GM12878 (cell line): ENCODE results near the gene CRTAP. TPM values are rescaled to one million over a fixed set of nuclear protein-coding genes. Genes with fewer than 3 reads are reported as not detected.

ENCODE experiments used
- ATAC-seq: fragments of 200-7000 bp; cut with Tn5 transposase; 3 replicates; pipeline ENCODE4 v1.9.1; 2020; ENCODE audit warnings: mild to moderate bottlenecking, moderate library complexity
- BruUV-seq: library from RNA; stranded (reverse); fragments of 400-500 nt; replicated peaks from 2 replicates; lab custom pipeline; 2021; lab: Mats Ljungman, UMichigan
- CTCF ChIA-PET: fragments of 300-600 bp; sonication (Branson Sonifier 250); formaldehyde crosslinking; extraction: SDS; loops from one replicate; lab custom pipeline; 2021; ENCODE audit warnings: inconsistent platforms; lab: Yijun Ruan, JAX
- POLR2A ChIA-PET: fragments of 350-600 bp; formaldehyde crosslinking; extraction: SDS; loops from one replicate; lab custom pipeline; 2021; ENCODE audit warnings: inconsistent platforms; lab: Charles Lee
- RAD21 ChIA-PET: fragments of 300-600 bp; sonication (Branson Sonifier 250); formaldehyde crosslinking; loops from one replicate; lab custom pipeline; 2023; ENCODE audit warnings: antibody characterized with exemption; ENCODE audit not compliant: unreplicated experiment; lab: Charles Lee
- SMC1A ChIA-PET: fragments of 300-600 bp; sonication (Branson Sonifier 250); formaldehyde crosslinking; loops from one replicate; lab custom pipeline; 2023; ENCODE audit not compliant: unreplicated experiment, uncharacterized antibody; lab: Charles Lee
- DNase-seq: peaks from one replicate; pipeline ENCODE4 v3.0.0-alpha.2; 2011; ENCODE audit warnings: low read depth, low spot score
- FAIRE-seq: peaks from 3 replicates; lab custom pipeline; 2011; peaks lifted over from hg19 to GRCh38; lab: Jason Lieb, UNC
- H2AFZ ChIP-seq: 2 replicates; pipeline ENCODE4 v1.6.0; 2011; ENCODE audit warnings: low read depth, low read length, control low read depth; ENCODE audit not compliant: control insufficient read depth
- H3K27ac ChIP-seq: 2 replicates; pipeline ENCODE4 v1.5.1; 2011; ENCODE audit warnings: control low read depth; ENCODE audit not compliant: control insufficient read depth, insufficient read depth
- H3K27me3 ChIP-seq, 2 experiments: replicated peaks in 1 of 2; 2 replicates each; pipeline versions ENCODE4 v1.6.0 to v1.6.1; 2011; ENCODE audit warnings: low read length in 1 of 2; ENCODE audit not compliant: control insufficient read depth in 2 of 2, insufficient read depth in 2 of 2
- H3K36me3 ChIP-seq, 2 experiments: 2 replicates each; pipeline ENCODE4 v1.5.1; 2011; ENCODE audit warnings: low read length in 1 of 2; ENCODE audit not compliant: control insufficient read depth in 2 of 2, insufficient read depth in 2 of 2
- H3K4me1 ChIP-seq: 2 replicates; pipeline ENCODE4 v1.6.1; 2011; ENCODE audit warnings: mild to moderate bottlenecking, low read length, moderate library complexity, mixed read lengths; ENCODE audit not compliant: control insufficient read depth, insufficient read depth
- H3K4me2 ChIP-seq: 2 replicates; pipeline ENCODE4 v1.6.0; 2011; ENCODE audit warnings: control low read depth; ENCODE audit not compliant: control insufficient read depth, insufficient read depth
- H3K4me3 ChIP-seq: fragments of 200-600 bp; sonication (generic); 2 replicates; pipeline ENCODE4 v1.5.1; 2016
- H3K79me2 ChIP-seq: 2 replicates; pipeline ENCODE4 v1.6.0; 2011; ENCODE audit warnings: low read length; ENCODE audit not compliant: control insufficient read depth, insufficient read depth
- H3K9ac ChIP-seq: 2 replicates; pipeline ENCODE4 v1.8.0; 2011; ENCODE audit warnings: low read length, control low read depth, mixed read lengths; ENCODE audit not compliant: control insufficient read depth, insufficient read depth
- H3K9me3 ChIP-seq: replicated peaks from 3 replicates; pipeline ENCODE4 v1.5.1; 2011; ENCODE audit warnings: mild to moderate bottlenecking, low read length; ENCODE audit not compliant: control insufficient read depth, insufficient read depth
- H4K20me1 ChIP-seq: 2 replicates; pipeline ENCODE4 v1.6.0; 2011; ENCODE audit not compliant: control insufficient read depth, insufficient read depth
- PAX8 ChIP-seq: fragments of 450-650 bp; IDR thresholded peaks from 2 replicates; pipeline ENCODE4 v1.6.1; 2017; ENCODE audit warnings: mild to moderate bottlenecking, moderate library complexity
- ZNF274 ChIP-seq: IDR thresholded peaks from one replicate; pipeline ENCODE4 v1.8.0; 2011; ENCODE audit not compliant: insufficient read length, insufficient read depth
- WGBS: methylation state at CpG from one replicate; pipeline ENCODE4 v1.1.6; 2016; ENCODE audit warnings: low lambda C conversion rate; ENCODE audit not compliant: insufficient replicate concordance, insufficient coverage; ENCODE audit errors: missing lambda C conversion rate; 5-methylcytosine and 5-hydroxymethylcytosine counted together
- in situ Hi-C: fragments of 300-500 bp; cut with MboI; formaldehyde crosslinking; loops from 9 replicates; pipeline ENCODE4 v1.14.3; 2018; ENCODE audit warnings: mixed read lengths
- intact Hi-C: fragments of 100-400 bp; cut with micrococcal nuclease; formaldehyde crosslinking; loops from one replicate; pipeline ENCODE4 v1.14.2; 2022; ENCODE audit not compliant: unreplicated experiment
- polyA plus RNA-seq, 11 experiments: library from polyadenylated mRNA; depleted of rRNA in 4 of 11; unstranded in 6 of 11; stranded (reverse) in 5 of 11; fragments of >200 nt; fragmentation: Nextera tagmentation in 4 of 11; fragmentation: Illumina TruSeq in 1 of 11; extraction: Ambion mirVana in 4 of 11; extraction: Trizol in 1 of 11; gene quantifications; 1 replicate in 1 of 11; 2 replicates in 10 of 11; pipeline versions ENCODE4 v1.2.1 to v1.2.3, GENCODE V29; 2011 to 2016; ENCODE audit warnings: inconsistent platforms in 2 of 11, missing spikeins in 2 of 11, low read depth in 1 of 11
- total RNA-seq, 4 experiments: library from RNA; depleted of rRNA in 3 of 4; stranded (reverse); fragments of >200 nt in 3 of 4; fragmentation: Illumina TruSeq in 1 of 4; extraction: Trizol in 1 of 4; gene quantifications; 2 replicates each; pipeline versions ENCODE4 v1.2.1 to v1.2.3, GENCODE V29; 2013 to 2021
- TF ChIP-seq, protein P1 (sequence below): fragments of 450-650 bp; IDR thresholded peaks from 2 replicates; pipeline ENCODE4 v1.6.1; 2016; ENCODE audit warnings: mild to moderate bottlenecking

Gene CRTAP
- total and polyA plus RNA-seq, 10 of the 15 experiments (the other 5 are each of a cell fraction or from before 2014, with no cell fraction given) = 6.0 to 42.3 (median 23.3) TPM

DNA sequence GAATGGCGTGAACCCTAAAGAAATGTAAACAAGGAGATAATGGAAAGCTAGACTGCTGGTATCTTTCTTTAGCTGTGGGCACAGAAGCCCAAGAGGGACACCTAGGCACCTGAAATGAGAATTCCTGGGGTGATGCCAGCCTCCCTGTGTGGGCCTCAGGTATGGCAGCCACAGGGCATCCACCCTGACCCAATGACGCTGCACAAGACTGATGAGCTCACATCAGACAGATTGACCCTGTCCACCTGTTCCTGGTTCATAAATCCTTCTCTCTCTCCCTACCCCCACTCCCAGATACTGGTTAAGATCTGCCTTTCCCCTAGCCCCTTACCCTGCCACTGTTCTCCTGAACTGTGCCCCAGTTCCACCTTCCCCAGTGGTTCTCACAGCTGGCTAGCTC lies 18.4 kb upstream of the CRTAP start:
- no peak for ATAC-seq
- peaks cover 3% of the 10 kb centered on the region for H3K4me1 ChIP-seq
- H2AFZ ChIP-seq = no peak overlapping the region
- in situ Hi-C loops = no loop called here
- ChIA-PET RAD21 (interaction anchor here (0.5 to 1.7 kb wide), 3 partner anchors 9 to 262 kb away, joined by 3 to 4 read pairs (median 3); no protein-coding TSS in a partner anchor), POLR2A (interaction anchor here (0.6 to 1.3 kb wide), 4 partner anchors 9 to 704 kb away, joined by 3 to 5 read pairs (median 4); no protein-coding TSS in a partner anchor), CTCF (interaction anchor here (0.7 to 1.9 kb wide), 9 partner anchors 9 to 595 kb away, joined by 3 to 11 read pairs (median 5); partner anchors contain the start of gene CRTAP), SMC1A (interaction anchor here (0.8 to 1.4 kb wide), 9 partner anchors 9 to 277 kb away, joined by 3 to 6 read pairs (median 4); partner anchors contain the start of gene CRTAP)
- no peak overlapping the region for H3K27ac ChIP-seq
- H3K27me3 ChIP-seq = no peaks in the 10 kb centered on the region
- H3K9me3 ChIP-seq = no peaks in the 10 kb centered on the region
- TF ChIP-seq PAX8 (no peak), ZNF274 (no peak)
- TF ChIP-seq, protein P1, sequence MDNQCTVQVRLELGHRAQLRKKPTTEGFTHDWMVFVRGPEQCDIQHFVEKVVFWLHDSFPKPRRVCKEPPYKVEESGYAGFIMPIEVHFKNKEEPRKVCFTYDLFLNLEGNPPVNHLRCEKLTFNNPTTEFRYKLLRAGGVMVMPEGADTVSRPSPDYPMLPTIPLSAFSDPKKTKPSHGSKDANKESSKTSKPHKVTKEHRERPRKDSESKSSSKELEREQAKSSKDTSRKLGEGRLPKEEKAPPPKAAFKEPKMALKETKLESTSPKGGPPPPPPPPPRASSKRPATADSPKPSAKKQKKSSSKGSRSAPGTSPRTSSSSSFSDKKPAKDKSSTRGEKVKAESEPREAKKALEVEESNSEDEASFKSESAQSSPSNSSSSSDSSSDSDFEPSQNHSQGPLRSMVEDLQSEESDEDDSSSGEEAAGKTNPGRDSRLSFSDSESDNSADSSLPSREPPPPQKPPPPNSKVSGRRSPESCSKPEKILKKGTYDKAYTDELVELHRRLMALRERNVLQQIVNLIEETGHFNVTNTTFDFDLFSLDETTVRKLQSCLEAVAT = 0 out of 2 replicates have a peak, but pooled peaks have one; percentile 3
- H3K4me3 ChIP-seq = peak overlapping the region; percentile 96
- intact Hi-C loops = no loop called here
- BruUV-seq = no TSS peak
- 75% methylated on average over 2 of the region's 2 CpGs for WGBS
- FAIRE-seq = no peak
- no peak for DNase-seq
- peak overlapping the region; percentile 90 for H3K9ac ChIP-seq
- H3K36me3 ChIP-seq = peaks cover 9 to 11% of the 10 kb centered on the region in 2 experiments
- H3K79me2 ChIP-seq = peaks cover 17% of the 10 kb centered on the region
- no peaks in the 10 kb centered on the region; the same call in 1 of the 2 replicates for H4K20me1 ChIP-seq
- peak overlapping the region; percentile 19 for H3K4me2 ChIP-seq
